RWPE1 (cell line): Measurements from ENCODE around the gene WDR48.
A peak's percentile ranks its signal among the peaks of the same experiment; 100 is the strongest.

Experiments used
- CTCF ChIA-PET: fragments of 350-600 bp; sonication (Branson Sonifier 250); formaldehyde crosslinking; extraction: SDS; loops from one replicate; lab custom pipeline; 2021; lab: Yijun Ruan, JAX
- POLR2A ChIA-PET: fragments of 400-600 bp; formaldehyde crosslinking; extraction: SDS; loops from one replicate; lab custom pipeline; 2020; ENCODE audit warnings: antibody characterized with exemption; ENCODE audit not compliant: low non-redundant PET; lab: Yijun Ruan, JAX
- DNase-seq: peaks from one replicate; pipeline ENCODE4 v3.0.0; 2012; ENCODE audit warnings: low spot score
- H3K27ac ChIP-seq: fragments of 450-650 bp; 2 replicates; pipeline ENCODE4 v1.5.1; 2017
- CTCF ChIP-seq: fragments of 450-650 bp; conservative IDR thresholded peaks from 2 replicates; pipeline ENCODE4 v1.5.1; 2017; ENCODE audit warnings: low read depth, mild to moderate bottlenecking

The WDR48 gene

GRCh38 chr3:39133822-39134221 lies 82.0 kb downstream of the WDR48 start:
- no peak overlapping the region for H3K27ac ChIP-seq
- no peak for TF ChIP-seq CTCF
- no peak for DNase-seq
- CTCF ChIA-PET, result no interaction called here
- POLR2A ChIA-PET, result no interaction called here

DNA sequence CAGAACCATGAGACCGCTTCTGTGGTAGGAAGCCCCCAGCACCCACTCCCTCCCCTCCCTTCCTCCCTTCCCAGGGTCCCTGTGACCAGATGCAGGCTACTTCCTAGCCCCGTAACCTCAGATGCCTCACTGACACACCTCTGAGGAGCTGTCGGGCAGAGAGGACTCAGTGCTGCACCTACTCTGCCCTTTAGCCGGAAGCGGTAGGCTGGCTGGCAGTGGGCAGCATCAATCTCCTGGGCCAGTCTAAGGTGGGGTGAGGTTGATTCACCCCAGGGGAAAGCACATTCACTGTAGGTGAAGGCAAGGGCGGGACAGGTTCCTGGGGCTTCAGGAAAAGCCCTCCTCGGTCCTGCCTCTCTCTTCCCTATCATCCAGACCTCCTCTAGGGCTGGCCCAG lies 82.5 kb downstream of the WDR48 start:
- POLR2A ChIA-PET, result no interaction called here
- TF ChIP-seq CTCF, result no peak
- no peak for DNase-seq
- no peak overlapping the region for H3K27ac ChIP-seq
- CTCF ChIA-PET, result no interaction called here

GRCh38 chr3:39135170-39135805 lies 83.5 kb downstream of the WDR48 start:
- POLR2A ChIA-PET, result no interaction called here

GRCh38 chr3:39136533-39137434 lies 85.0 kb downstream of the WDR48 start:
- DNase-seq, result no peak
- no peak for TF ChIP-seq CTCF
- no peak overlapping the region for H3K27ac ChIP-seq
- POLR2A ChIA-PET, result no interaction called here
- CTCF ChIA-PET, result no interaction called here

More at GRCh38 chr3:39135170-39135805, 83.5 kb downstream of the WDR48 start:
- H3K27ac ChIP-seq, result no peak overlapping the region
- no peak for DNase-seq
- no peak for TF ChIP-seq CTCF
- CTCF ChIA-PET, result no interaction called here

GRCh38 chr3:39137435-39137936 lies 85.7 kb downstream of the WDR48 start:
- CTCF ChIA-PET, result no interaction called here
- no peak overlapping the region for H3K27ac ChIP-seq
- no peak for TF ChIP-seq CTCF
- POLR2A ChIA-PET, result no interaction called here
- DNase-seq, result no peak

DNA sequence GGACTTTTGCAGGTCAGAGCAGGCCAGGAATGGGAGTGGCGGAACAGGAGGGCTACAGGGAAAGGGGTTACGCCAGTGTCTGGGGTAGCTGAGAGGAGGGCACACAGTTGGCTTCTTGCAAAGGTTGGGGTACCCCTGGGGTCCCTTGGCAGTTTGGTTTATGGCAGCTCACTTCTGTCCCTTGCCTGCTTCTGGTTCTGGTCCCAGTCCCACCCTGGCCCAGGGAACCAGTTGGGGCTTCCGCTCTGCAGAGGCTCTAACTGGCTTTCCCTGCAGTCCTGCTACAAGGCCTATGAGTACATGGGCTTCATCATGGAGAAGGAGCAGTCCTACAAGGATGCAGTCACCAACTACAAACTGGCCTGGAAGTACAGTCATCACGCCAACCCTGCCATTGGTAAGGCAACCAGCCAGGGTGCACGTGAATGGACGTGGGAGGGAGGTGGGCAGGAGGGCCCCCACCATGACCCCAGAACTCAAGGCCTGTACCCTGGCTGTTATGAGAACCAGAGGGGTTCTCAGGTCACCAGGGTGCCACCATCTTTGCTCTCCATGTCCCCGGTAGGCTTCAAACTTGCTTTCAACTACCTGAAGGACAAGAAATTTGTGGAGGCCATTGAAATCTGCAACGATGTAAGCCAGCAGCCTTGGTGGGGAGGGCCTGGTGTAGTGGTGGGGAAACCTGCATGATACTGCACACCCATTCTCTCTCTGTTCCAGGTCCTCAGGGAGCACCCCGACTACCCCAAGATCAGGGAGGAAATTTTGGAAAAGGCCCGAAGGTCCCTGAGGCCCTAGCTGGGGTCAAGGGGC lies 86.4 kb downstream of the WDR48 start:
- no peak for DNase-seq
- peak overlapping the region; percentile 62 for H3K27ac ChIP-seq
- ChIA-PET CTCF (interaction anchor here (0.6 kb wide), 1 partner anchor 50 kb away, joined by 4 read pairs; no protein-coding TSS in a partner anchor), POLR2A (no interaction called here)
- TF ChIP-seq CTCF, result no peak
